OCI-LY1 (cell line): ENCODE measurements around the gene RBMS3.

Experiments used
- CTCF ChIP-seq: fragments of 200-600 bp; sonication (generic), shearing (Covaris generic); IDR thresholded peaks from 2 replicates; pipeline ENCODE4 v1.5.1; 2017; ENCODE audit warnings: mild to moderate bottlenecking, antibody characterized with exemption, low read length, moderate library complexity, mixed read lengths
- EZH2 ChIP-seq: fragments of 200-600 bp; sonication (generic), shearing (Covaris generic); IDR thresholded peaks from 2 replicates; pipeline ENCODE4 v1.8.0; 2017; ENCODE audit warnings: borderline replicate concordance, mixed run types, mild to moderate bottlenecking, antibody characterized with exemption, low read length, moderate library complexity, mixed read lengths

- TF ChIP-seq CTCF (no peak), EZH2 (no peak)
These were observed 93.4 kb downstream of the RBMS3 start for GRCh38 chr3:29374226-29374625.
